ENCODE results near the gene SUCLA2. TPM values are rescaled to one million over a fixed set of nuclear protein-coding genes. Genes with fewer than 3 reads are reported as not detected.

SUCLA2 gene
- total and polyA plus RNA-seq, 9 of the 15 experiments (the other 6 are each of a cell fraction or from before 2014, with no cell fraction given) = 23.3 to 52.9 (median 35.8) TPM

DNA sequence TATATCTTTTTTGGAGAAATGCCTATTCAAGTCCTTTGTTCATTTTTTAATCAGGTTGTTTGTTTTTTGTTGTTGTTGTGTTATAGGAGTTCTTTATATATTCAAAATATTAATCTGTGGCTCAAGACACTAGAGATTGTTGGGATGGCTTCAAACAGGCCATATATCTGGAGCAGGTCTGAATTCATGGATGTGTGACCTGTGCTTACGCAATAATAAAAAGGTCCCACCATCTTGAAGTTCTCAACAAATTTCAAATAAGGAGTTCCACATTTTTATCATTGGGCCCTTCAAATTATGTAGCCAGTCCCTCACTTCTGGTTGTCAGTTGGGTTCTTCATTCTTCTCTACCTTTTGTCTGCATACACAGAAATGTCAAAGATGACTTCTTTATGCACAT lies 18.7 kb upstream of the SUCLA2 start:
- no TSS peak for BruUV-seq (replicated peaks)
- ChIA-PET CTCF (ENCODE audit: low intra/inter-chr PET ratio) (no interaction called here), POLR2A (no interaction called here)
- Histone ChIP-seq H4K20me1 (replicated peaks; ENCODE audit: control insufficient read depth, insufficient read depth, low read length) (no peaks in the 10 kb centered on the region), H3K9me3 (replicated peaks; ENCODE audit: control insufficient read depth, insufficient read depth, low read depth, low read length) (no peaks in the 10 kb centered on the region), H3K4me1 (replicated peaks in 1 of 2; ENCODE audit: control insufficient read depth in 2 of 2, insufficient read depth in 2 of 2, low read length in 2 of 2) (no peaks in the 10 kb centered on the region), H3K4me3 (no peak overlapping the region), H3K27ac (ENCODE audit: extremely low read depth, low read depth, low read length) (no peak overlapping the region), H3K27me3 (ENCODE audit: control insufficient read depth in 2 of 2, insufficient read depth in 2 of 2, low read length in 2 of 2) (no peaks in the 10 kb centered on the region), H3K36me3 (ENCODE audit: control insufficient read depth, insufficient read depth, low read length) (no peaks in the 10 kb centered on the region), H3K4me2 (ENCODE audit: insufficient read depth, low read length) (no peak overlapping the region), H3K79me2 (ENCODE audit: control insufficient read depth, insufficient read depth, low read length) (no peaks in the 10 kb centered on the region), H3K9ac (ENCODE audit: insufficient read depth in 1 of 2, low read depth in 2 of 2, low read length in 2 of 2) (no peak overlapping the region), H2AFZ (ENCODE audit: low read depth, low read length) (no peak overlapping the region), H3K9me1 (ENCODE audit: control insufficient read depth, insufficient read depth, low read length) (no peaks in the 10 kb centered on the region)
- 88% methylated on average over 1 of the region's 1 CpG for WGBS (ENCODE audit: insufficient coverage, low coverage, missing lambda C conversion rate)
- TF ChIP-seq THRAP3 (IDR thresholded peaks at IDR 0.05; ENCODE audit: borderline replicate concordance) = no peak
- TF ChIP-seq MXI1 (IDR thresholded peaks at IDR 0.05; ENCODE audit: low read depth, low read length) = no peak
- no peak for TF ChIP-seq CEBPG (CRISPR knock-in tag; IDR thresholded peaks at IDR 0.05)
- TF ChIP-seq CEBPG (tag; conservative IDR thresholded peaks at IDR 0.05 in 1 of 2, IDR thresholded peaks at IDR 0.05 in 1 of 2) = peak in 1 of 2 experiments; percentile 60; a peak in 2 of 4 replicates
- no peak for TF ChIP-seq MYNN (IDR thresholded peaks at IDR 0.05)
- TF ChIP-seq MYNN (CRISPR knock-in tag; IDR thresholded peaks at IDR 0.05) = no peak
- TF ChIP-seq MCM2 (IDR thresholded peaks at IDR 0.05; ENCODE audit: low read depth) = no peak
- TF ChIP-seq YY1 (IDR thresholded peaks at IDR 0.05; ENCODE audit: borderline replicate concordance in 1 of 3, control insufficient read depth in 1 of 3, extremely low read depth in 1 of 3, insufficient read depth in 3 of 3, insufficient read length in 1 of 3, insufficient replicate concordance in 2 of 3, low read depth in 1 of 3, low read length in 2 of 3) = no peak
- peak; percentile 61 for TF ChIP-seq CEBPB (tag; IDR thresholded peaks at IDR 0.05)
- TF ChIP-seq, protein P1, sequence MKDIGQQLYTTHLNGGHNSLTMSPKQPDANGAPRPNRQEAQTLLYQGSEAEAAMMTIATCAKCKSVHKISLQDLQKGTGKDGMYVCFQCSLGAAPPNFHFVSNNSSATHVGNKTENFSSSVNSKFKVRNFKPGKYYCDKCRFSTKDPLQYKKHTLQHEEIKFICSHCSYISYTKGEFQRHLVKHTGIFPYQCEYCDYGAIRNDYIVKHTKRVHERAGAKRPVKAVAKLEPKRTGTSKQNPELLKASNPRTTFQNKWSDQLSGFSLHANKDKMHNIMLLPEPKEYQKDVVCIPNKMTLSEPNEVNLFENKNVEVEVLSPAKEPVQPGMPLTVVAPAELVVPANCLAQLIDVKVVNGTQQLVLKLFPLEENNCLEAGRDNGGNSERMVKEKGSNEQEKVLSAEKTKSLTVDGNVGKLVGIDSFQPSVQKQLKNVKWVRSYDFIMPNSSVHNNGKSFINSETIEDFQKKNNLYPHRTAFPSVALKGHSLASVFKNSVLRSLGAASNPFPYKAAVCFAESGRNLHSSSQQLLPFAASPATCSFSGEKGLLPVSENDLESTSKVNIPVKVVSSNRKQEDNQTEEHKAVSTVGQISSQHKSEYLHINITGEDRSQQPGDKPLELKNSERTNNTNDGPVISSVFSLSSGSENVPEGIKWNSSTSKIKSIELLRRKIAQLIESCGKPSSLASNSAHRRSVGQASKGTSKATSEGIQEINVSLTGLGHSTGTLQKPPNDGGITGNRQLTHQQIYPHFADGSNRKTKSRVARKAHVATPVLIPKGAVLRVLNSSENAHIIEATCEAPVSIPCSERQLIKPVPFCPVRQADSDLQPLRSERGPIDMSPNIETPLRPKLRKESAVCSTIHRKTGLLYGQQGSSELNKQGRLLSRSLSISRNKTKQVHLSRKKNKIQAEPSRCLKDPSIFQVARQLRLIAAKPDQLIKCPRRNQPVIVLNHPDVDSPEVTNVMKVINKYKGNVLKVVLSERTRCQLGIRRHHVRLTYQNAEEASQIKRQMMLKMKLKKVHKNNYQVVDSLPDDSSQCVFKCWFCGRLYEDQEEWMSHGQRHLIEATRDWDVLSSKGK (CRISPR knock-in tag; IDR thresholded peaks at IDR 0.05) = no peak
- TF ChIP-seq FOXK1 (CRISPR knock-in tag; IDR thresholded peaks at IDR 0.05; ENCODE audit: borderline replicate concordance) = no peak
- no peak for FAIRE-seq
- intact Hi-C loops (cut with micrococcal nuclease) (no loop called here), in situ Hi-C loops (cut with MboI) (no loop called here)
- no peak for DNase-seq (ENCODE audit: extremely low read depth in 1 of 4, low spot score in 3 of 4)
- no peak for ATAC-seq

Data from K562 (cell line).